Esophagus squamous epithelium (tissue), 4 donors: ENCODE results near the gene FBXO41.

ENCODE experiments used
- CTCF ChIP-seq, 6 experiments: fragments of 450-650 bp in 4 of 6; fragments of 200-600 bp in 2 of 6; sonication (generic) in 2 of 6; IDR thresholded peaks; one replicate each; pipeline ENCODE4 v1.5.1; 2016 to 2019; ENCODE audit warnings: antibody characterized with exemption in 6 of 6, mild to moderate bottlenecking in 4 of 6, moderate library complexity in 4 of 6
- POLR2A ChIP-seq, 4 donors: fragments of 450-650 bp; IDR thresholded peaks; one replicate each; pipeline ENCODE4 v1.6.1; 2017; ENCODE audit warnings: antibody characterized with exemption in 4 of 4, mild to moderate bottlenecking in 4 of 4, moderate library complexity in 3 of 4

GRCh38 chr2:73307720-73308119 is 23.4 kb upstream of the FBXO41 start:
- TF ChIP-seq CTCF (IDR thresholded peaks at IDR 0.05) (no peak), POLR2A (IDR thresholded peaks at IDR 0.05) (no peak)
